ENCODE results near the gene DBR1.
"Not testable (repeated sequence)": the region's sequence is repeated elsewhere in the genome, so short reads cannot be mapped to it uniquely, and the experiment has no call there.

DBR1 gene

DNA sequence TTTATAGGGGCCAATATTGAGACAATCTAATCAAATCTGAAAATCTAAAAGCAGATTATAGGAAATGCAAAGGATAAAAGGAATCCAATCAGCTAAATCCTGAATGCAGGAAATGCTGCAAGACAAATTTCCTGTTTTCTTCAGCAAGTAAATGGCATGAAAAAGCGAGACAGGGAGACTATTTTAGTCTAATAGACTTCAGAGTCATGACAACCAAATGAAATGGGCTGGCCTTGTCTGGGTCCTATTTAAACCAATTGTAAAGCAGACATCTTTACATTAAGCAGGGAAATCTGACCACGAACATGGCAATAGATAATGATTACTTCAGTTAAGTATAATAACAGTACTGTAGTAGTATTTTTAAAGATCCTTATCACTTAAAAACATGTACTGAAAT is 2.1 kb downstream of the DBR1 start:
- H3K4me3 ChIP-seq (ENCODE audit: low read depth, low read length), result no peak overlapping the region
- DNase-seq (ENCODE audit: low read depth), result no peak
- TF ChIP-seq, protein P1, sequence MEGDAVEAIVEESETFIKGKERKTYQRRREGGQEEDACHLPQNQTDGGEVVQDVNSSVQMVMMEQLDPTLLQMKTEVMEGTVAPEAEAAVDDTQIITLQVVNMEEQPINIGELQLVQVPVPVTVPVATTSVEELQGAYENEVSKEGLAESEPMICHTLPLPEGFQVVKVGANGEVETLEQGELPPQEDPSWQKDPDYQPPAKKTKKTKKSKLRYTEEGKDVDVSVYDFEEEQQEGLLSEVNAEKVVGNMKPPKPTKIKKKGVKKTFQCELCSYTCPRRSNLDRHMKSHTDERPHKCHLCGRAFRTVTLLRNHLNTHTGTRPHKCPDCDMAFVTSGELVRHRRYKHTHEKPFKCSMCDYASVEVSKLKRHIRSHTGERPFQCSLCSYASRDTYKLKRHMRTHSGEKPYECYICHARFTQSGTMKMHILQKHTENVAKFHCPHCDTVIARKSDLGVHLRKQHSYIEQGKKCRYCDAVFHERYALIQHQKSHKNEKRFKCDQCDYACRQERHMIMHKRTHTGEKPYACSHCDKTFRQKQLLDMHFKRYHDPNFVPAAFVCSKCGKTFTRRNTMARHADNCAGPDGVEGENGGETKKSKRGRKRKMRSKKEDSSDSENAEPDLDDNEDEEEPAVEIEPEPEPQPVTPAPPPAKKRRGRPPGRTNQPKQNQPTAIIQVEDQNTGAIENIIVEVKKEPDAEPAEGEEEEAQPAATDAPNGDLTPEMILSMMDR (conservative IDR thresholded peaks at IDR 0.05; ENCODE audit: low read depth, low read length), result no peak

DNA sequence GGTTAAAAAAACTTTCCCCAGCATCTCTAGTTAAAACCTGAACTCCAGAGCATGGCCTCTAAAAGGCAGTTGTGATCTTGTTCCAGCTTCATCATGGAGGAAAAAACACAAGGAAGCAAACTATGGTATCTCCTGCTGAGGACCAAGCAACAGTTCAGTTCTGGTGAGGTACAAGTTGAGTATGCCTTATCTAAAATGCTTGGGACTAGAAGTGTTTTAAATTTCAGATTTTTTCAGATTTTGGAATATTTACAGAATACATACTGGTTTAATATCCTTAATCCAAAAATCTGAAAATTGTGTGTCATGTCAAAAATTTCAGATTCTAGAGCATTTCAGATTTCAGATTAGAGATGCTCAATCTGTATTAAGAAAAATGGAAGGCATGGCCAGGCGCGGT is 9.7 kb downstream of the DBR1 start:
- TF ChIP-seq, protein P1 (conservative IDR thresholded peaks at IDR 0.05; ENCODE audit: low read depth, low read length), result no peak

DNA sequence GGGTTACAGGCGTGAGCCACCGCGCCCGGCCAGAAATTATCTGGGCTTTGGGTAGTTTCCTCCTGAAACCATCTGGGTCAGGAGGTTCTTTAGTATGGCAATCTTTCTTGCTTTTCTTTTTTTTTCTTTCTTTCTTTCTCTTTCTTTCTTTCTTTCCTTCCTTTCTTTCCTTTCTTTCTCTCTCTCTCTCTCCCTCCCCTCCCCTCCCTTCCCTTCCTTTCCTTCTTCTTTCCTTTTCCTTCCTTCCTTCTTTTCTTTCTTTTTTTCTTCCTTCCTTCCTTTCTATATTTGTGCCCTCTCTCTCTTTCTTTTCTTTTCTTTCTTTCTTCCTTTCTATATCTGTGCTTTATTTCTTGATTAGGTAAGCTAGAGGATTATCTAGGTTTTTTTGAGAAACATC is 17.0 kb downstream of the DBR1 start:
- no peak overlapping the region for H3K4me3 ChIP-seq (ENCODE audit: low read depth, low read length)
- TF ChIP-seq, protein P1 (conservative IDR thresholded peaks at IDR 0.05; ENCODE audit: low read depth, low read length), result no peak
- DNase-seq (ENCODE audit: low read depth), result no peak

More for the DNA sequence above, 9.7 kb downstream of the DBR1 start:
- H3K4me3 ChIP-seq (ENCODE audit: low read depth, low read length), result no peak overlapping the region
- no peak for DNase-seq (ENCODE audit: low read depth)

DNA sequence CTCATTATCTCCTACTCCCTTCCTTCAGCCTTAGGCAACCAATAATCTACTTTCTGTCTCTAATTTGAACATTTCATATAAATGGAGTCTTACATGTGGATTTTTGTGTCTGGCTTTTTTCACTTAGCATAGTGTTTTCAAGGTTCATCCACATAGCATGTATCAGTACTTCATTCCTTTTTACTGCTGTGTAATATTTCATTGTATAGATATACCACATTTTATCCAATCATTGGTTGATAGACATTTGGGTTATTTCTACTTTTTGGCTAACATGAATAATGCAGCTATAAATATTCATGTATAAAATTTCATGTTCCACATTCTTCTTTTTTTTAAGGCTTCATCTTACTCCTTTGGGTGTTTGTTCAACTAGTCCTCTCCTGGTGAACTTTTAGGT is 20.2 kb downstream of the DBR1 start:
- no peak for DNase-seq (ENCODE audit: low read depth)
- H3K4me3 ChIP-seq (ENCODE audit: low read depth, low read length), result no peak overlapping the region
- TF ChIP-seq, protein P1 (conservative IDR thresholded peaks at IDR 0.05; ENCODE audit: low read depth, low read length), result no peak

DNA sequence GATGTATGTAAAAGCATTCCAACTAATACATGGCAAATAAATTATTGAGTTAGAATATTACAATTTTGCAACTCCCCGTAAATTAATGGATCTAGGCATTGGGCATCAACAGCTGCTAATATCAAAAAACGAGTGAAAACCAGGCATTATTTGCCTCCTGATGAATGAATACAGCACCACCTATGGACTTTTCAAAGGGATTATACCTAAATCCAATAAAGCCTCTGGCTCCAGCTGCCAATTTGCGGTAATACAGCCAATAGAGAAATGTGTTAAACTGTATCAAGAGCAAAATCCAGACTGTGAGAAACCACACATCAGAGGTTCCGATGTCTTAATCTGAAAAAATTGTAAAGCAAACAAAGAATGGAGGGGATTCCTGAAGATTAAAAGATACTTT is 26.2 kb downstream of the DBR1 start:
- no peak overlapping the region for H3K4me3 ChIP-seq (ENCODE audit: low read depth, low read length)
- peak; percentile 28 for DNase-seq (ENCODE audit: low read depth)
- TF ChIP-seq, protein P1 (conservative IDR thresholded peaks at IDR 0.05; ENCODE audit: low read depth, low read length), result peak; percentile 35

DNA sequence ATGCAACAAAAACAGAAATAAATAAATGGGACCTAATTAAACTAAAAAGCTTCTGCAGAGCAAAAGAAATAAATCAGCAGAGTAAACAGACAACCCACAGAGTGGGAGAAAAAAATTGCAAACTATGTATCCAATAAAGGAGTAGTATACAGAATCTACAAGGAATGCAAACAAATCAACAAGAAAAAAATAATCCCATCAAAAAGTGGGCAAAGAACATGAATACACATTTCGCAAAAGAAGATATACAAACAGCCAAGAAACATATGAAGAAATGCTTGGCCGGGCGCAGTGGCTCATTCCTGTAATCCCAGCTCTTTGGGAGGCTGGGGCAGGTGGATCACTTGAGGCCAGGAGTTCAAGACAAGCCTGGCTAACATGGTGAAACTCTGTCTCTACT is 32.5 kb downstream of the DBR1 start:
- DNase-seq (ENCODE audit: low read depth); H3K4me3 ChIP-seq (ENCODE audit: low read depth, low read length): not testable (repeated sequence)

DNA sequence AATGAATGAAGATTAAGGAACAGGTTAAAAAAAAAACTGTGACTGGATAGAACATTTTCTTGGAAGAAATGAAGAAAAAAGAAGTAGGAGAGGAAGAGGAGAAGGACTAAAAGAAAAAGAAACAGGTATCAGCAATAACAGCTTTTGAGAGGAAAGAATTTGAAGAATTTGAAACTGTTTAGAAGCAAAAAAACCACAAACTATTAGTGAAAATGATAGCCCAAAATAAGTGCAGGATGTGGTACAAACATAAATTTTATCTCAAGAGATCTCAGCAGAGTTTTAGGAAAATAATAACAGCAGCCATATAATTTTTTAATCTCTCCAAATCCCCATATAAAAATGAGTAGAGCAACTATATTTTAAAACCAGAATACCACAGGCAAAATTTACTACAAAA is 33.8 kb downstream of the DBR1 start:
- TF ChIP-seq, protein P1 (conservative IDR thresholded peaks at IDR 0.05; ENCODE audit: low read depth, low read length), result no peak
- peak; percentile 18 for DNase-seq (ENCODE audit: low read depth)
- no peak overlapping the region for H3K4me3 ChIP-seq (ENCODE audit: low read depth, low read length)

DNA sequence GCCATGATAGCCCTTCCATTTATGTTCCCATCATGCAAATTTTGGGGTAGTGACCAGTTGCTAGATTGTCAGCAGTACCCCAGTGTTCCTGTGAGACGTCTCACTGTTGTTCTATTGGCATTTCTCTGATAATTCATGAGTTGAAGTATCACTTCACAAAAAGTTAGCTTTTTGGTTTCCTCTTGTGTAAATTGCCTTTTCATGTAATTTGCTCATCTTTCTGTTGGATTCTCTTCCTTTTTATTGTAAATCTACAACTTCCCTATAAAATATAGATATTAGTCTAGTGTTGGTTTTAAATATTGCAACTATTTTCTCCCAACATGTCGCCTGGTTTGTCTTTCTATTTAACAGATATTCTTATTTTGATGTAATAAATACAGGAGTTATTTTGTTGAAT is 35.0 kb downstream of the DBR1 start:
- TF ChIP-seq, protein P1 (conservative IDR thresholded peaks at IDR 0.05; ENCODE audit: low read depth, low read length), result no peak
- DNase-seq (ENCODE audit: low read depth), result no peak
- no peak overlapping the region for H3K4me3 ChIP-seq (ENCODE audit: low read depth, low read length)

All from choroid plexus epithelial cell (primary cell).